Cerebellar cortex (tissue), 1 donor: ENCODE measurements around the gene JPT2.
A peak's percentile ranks its signal among the peaks of the same experiment; 100 is the strongest.
"Not testable (repeated sequence)": the region's sequence is repeated elsewhere in the genome, so short reads cannot be mapped to it uniquely, and the experiment has no call there.

ENCODE experiments used
- DNase-seq: peaks from one replicate; pipeline ENCODE4 v3.0.0-alpha.2; 2015; ENCODE audit warnings: low spot score

The JPT2 gene

DNA sequence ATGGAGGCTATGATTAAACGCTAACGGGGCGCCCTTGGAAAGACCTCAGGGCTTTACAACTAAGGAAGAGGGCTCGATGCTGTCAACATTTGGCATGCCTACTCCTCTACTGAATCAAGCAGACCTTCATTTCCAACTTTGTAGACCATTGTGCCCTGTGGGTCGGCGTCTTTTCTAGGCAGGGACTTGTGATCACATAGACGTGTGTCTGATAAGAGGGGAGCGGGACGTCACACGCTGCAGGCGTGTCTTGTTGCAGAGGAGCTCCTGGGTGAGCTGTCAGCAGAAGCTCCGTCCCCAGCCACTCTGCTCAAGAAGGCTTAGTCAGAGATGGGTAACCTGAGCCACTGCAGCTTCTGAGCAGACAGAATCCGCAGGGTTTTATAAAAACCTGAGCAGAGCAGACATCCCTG is 30.7 kb downstream of the JPT2 start:
- DNase-seq, result peak; percentile 73

DNA sequence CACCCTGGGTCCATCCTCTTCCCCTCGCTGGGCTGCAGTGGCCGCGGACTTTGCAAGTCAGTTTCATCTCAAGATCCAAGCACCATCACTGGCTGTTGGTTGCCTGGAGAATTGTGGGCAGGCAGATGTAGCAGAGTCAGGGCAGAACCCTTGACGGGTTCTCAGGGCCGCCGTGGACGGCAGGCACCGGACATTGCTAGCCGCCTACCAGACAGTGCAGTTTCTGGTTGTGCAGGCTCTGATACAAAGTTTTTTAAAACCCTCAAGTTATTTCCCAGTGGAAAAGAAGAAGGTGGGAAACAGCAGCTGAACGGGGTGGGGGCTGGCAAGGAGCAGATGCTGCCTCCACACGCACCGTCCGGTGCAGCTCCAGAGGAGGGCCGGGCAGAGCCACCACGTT is 31.3 kb downstream of the JPT2 start:
- DNase-seq, result no peak

DNA sequence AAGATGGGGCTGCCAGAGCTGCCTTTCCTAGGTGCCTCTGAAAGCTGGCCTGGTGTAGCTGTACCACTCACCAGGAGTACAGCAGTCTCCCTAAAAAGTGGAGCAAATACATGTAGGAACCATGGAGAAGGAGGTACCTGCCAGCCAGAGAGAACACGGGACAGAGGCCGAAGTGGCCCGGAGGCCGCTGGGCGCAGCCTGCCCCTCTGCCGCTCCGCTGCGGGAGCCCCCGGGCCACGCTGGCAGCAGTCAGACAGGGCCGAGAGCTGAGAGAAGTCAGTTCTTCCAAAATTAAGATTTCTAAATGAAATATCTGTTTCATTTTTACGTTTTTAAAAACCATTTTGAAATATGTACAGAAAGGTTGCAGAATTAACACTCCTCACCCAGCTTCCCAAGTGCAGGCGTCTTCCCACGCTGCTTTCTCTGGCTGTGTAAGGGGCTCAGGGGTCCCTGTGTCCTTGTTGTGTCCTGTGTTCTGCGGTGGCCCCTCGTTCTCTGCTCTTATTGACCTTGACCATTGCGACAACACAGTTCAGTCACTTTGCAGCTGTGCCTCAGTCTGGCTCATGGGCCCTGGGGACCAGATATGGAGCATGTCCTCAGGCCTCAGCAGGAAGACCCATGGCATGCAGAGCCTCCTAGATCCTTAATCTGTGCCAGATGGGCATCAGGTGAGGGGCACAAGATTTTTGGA is 32.9 kb downstream of the JPT2 start:
- no peak for DNase-seq

DNA sequence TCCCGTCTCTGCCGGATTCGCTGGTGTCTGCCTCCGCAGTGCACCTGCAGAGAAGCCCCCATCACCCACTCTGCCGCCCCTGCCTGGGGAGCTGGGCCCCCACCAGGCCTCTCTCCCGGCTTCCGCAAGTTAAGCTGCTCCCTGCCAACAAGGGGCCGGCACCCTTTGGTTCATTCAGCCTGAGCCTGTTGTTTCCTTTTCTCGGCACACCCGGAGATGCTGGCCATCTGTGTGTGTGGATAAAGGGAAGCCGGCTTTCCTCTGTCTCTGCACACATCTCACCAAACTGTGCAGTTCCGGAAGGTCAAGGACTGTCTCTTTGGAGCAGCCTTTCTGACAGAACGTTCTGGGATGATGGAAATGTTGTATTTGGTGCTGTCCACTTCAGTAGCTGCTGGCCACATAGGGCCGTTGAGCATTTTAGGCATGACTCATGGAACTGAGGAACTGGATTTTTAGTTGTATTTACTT is 34.7 kb downstream of the JPT2 start:
- peak; percentile 73 for DNase-seq

DNA sequence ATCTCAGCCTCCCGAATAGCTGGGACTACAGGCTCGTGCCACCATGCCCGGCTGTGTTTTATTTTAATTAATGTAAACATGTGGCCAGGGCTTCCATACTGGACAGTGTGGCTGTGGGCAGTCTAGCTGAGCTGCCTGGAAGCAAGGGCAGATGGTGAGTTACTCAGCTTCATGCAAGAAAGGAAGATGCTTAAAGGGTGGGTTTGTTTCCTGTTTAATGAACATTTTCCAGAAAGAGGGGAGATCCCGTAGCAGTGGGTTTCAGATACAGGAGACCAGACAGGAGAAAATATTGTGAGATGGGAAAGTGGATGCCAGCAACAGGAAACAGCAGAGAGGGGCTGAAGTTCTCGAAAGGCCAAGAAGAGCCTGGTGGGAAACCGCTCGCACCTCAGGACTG is 35.3 kb downstream of the JPT2 start:
- peak; percentile 51 for DNase-seq

DNA sequence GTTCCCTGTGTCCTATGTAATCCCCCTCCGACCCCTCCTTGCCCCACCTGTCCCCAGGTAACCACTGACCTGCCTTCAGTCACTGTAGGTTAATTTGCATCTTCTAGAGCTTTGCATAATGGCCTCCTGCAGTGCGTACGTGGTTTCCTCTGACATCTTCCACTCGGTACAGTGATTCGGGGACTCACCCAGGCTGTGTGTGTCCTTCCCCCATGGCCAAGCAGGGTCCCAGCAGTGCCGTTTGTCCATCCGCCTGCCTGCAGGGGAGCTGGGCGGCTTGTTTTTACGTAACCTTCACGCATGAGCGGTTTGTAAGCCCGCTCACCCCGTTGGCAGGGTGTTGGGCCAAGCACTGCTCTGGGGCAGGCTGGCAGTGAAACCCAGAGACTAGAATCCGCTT is 35.9 kb downstream of the JPT2 start:
- peak; percentile 71 for DNase-seq

DNA sequence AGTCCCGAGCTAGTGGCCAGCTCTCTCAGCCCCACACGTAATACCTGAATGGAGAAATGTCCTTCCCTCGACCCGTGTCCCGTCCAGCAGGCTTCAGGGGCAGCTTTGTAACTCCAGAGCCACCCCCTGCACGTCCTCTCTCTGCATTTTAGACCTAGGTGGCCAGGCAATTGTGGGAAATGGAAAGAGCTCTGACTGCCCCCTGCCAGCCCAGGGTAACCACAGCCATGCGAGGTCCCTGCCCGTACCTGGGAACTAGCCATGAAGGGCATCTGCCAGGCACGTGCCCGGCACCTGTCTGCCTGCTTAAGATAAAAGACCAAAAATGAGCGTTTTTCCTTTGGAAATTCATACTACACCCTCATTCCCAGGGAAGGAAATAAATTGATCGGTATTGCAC is 37.1 kb downstream of the JPT2 start:
- no peak for DNase-seq

DNA sequence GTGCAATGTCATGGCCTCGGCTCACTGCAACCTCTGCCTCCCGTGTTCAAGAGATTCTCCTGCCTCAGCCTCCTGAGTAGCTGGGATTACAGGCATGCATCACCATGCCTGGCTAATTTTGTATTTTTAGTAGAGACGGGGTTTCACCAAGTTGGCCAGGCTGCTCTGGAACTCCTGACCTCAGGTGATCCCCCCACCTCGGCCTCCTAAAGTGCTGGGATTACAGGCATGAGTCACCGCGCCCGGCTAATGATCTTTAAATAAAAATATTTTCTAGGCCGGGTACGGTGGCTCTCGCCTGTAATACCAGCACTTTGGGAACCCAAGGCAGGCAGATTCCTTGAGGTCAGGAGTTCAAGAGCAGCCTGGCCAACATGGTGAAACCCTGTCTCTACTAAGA is 40.2 kb downstream of the JPT2 start:
- DNase-seq, result not testable (repeated sequence)

DNA sequence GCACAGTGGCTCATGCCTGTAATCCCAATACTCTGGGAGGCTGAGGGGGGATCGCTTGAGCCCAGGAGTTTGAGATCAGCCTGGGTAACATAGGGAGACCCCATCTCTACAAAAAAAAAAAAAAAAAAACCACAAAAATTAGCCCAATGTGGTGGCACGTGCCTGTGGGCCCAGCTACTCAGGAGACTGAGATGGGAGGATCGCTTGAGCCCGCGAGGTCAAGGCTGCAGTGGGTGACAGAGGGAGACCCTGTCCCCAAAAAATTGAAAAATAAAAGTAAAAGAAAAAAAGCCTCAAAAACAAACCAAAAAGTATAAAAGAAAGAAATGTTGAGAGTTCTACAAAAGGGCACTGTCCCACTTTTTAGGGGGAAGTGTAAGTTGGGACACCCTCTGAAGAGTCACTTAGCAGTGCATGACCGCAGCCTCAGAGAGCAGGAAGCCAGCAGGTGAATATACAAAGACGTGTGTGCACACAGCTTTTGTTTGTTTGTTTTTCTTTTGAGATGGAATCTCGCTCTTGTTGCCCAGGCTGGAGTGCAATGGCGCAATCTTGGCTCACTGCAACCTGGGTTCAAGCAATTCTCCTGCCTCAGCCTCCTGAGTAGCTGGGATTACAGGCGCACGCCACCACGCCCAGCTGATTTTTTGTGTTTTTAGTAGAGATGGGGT is 41.6 kb downstream of the JPT2 start:
- not testable (repeated sequence) for DNase-seq

DNA sequence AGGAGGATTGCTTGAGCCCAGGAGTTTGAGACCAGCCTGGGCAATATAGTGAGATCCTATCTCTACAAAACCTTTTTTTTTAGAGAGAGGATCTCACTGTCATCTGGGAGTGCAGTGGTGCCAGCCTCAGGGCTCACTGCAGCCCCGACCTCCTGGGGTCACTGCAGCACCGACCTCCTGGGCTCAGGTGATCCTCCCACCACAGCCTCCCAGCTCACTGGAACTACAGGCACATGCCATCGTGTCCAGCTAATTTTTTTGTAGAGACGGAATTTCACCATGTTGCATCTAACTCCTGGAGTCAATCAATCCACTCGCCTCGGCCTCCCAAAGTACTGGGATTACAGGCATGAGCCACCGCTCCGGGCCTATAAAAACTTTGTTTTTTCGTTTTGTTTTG is 43.3 kb downstream of the JPT2 start:
- DNase-seq, result no peak

DNA sequence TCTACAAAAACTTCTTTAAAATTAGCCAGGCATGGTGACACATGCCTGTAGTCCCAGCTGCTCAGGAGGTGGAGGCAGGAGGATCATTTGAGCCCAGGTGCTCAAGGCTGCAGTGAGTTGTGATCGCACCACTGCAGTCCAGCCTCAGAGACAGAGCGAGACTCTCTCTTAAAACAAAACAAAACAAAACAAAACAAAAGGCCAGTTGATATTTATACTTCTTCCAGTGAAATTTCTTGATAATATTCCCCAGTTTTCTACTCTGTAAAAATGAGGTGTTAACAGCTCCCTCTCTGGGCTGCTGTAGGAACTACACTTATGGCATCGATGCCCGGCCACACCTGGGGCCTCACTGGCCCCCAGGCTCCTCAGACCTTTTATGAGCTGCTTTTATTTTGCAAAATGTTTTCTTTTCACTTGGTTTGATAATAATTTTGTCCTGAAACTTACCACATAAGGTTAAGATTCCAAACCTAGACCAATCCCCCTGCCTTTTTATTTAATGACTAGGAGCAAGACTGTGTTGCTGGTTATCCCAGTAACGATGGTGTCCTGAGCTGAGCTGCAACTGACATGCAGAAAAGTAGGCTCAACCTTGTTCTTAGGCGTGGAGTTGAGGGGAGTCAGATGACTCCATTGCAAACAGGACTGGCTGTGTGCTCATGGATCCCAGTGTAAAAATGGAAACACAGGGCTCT is 45.5 kb downstream of the JPT2 start:
- DNase-seq, result peak; percentile 64

DNA sequence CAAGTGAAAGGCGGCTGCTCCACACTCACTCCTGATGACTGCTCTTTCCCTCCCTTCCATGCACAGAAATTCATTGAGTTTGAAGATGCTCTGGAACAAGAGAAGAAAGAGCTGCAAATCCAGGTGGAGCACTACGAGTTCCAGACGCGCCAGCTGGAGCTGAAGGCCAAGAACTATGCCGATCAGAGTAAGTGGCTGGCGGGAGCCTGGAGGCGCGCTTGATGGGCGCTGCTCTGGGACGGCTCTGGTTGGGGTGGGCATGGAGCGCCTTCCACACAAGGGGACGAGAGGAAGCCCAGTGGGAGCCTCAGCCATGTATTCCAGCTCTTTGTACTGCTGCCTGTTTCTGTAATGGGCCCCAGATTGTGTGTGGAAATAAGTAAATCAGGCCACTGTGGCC is 46.4 kb downstream of the JPT2 start:
- no peak for DNase-seq

DNA sequence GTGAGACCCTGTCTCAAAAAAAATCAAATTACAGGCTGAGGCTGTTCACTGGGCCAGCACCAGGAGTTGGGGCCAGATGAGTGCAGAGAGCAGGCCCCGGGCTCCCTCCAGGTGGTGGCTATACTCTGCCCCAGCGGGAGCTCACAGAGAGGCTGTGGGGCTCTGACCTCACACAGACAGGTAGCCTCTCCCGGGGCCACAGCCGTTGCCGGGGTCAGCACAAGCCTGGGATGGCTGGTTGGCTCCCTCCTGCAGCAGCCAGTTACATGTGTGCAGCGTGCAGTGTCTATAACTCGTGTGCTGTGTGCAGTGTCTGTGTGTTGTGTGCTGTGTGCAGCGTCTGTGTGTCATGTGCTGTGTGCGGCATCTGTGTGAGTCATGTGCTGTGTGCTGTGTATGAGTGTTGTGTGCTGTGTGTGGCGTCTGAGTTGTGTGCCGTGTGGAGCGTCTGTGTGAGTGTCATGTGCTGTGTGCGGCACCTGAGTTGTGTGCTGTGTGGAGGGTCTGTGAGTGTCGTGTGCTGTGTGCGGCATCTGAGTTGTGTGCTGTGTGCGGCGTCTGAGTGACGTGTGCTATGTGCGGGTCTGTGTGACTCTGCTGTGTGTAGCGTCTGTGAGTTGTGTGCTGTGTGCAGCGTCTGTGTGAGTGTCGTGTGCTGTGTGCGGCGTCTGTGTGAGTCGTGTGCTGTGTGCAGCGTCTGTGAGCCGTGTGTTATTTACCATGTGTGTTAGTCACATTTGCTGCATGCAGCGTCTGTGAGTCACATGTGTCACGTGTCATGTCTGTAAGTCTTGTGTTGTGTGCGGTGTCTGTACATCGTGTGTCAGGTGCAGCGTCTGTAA is 48.8 kb downstream of the JPT2 start:
- DNase-seq, result no peak

DNA sequence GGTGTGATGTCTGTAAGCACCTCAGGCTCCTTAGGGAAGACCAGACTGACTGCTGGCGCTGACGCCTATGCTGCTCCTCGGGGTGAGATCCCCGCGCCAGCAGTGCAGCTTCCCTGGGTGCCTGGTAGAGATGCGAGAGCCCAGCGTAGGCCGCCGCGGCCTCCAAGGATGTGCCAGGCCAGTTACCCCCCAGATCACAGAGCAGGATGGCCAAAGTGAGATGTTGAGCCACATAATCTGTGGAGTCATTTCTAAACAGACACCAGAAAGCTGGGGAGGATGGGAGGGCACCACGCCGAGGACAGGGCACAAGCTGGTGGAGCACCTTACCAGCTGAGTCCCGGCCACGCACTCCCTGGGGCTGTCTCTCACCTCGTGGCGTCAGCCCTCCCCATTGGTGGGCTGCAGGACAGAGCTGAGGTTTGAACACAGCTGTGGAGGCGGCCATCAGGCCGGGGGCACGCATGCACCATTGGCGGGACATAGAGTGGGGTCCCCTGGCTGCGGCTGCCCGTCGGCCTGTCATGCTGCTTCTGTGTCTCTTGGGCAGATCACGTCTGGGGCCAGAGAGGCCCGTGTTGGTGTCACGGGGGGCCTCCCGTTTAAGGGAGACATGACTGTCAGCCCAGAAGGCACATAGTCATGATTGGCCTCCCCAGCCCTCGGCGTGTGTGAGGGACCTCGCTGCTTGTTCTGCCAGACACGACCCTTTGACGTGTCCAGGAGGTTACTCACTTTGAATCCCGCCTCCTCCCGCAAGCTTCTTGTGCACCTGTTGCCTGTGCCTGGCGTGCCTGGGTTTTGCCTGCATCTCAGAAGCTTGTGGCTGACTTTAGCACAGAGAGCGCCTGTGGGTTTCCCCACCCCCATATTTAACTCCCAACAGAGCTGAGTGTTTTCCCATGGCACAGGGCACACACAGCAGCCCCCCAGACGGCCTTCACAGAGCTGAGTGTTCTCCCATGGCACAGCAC is 49.9 kb downstream of the JPT2 start:
- no peak for DNase-seq

DNA sequence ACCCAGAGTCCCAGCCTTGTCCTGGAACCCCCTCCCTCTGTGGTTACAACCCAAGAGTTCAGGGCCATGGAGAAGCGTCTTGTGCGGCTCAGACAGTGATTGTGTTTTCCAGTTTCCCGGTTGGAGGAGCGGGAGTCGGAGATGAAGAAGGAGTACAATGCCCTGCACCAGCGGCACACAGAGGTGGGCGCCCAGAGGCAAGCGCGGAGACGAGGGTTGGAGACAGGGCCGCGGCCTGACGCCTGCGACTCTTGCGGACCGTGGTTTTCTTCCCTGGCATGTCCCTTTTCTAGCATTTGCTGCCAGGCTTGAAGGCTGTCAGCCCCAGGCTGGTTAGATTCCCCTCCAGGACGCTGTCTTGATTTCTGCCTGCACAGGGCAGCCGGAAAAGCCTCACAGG is 50.9 kb downstream of the JPT2 start:
- DNase-seq, result no peak

DNA sequence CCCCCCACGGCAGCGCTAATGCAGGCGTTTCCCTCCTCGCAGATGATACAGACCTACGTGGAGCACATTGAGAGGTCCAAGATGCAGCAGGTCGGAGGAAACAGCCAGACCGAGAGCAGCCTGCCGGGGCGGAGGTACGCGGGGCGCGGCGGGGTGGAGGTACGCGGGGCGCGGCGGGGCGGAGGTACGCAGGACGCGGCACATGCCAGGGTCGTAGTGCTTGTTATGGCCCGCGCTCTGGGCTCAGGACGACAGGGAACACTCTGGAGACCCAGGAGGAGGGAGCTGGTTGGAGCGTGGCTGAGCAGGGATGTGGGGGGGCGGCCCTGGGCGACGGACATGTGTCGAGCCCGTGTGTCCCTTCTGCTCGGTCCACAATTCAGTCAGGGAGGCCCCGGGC is 51.4 kb downstream of the JPT2 start:
- no peak for DNase-seq

DNA sequence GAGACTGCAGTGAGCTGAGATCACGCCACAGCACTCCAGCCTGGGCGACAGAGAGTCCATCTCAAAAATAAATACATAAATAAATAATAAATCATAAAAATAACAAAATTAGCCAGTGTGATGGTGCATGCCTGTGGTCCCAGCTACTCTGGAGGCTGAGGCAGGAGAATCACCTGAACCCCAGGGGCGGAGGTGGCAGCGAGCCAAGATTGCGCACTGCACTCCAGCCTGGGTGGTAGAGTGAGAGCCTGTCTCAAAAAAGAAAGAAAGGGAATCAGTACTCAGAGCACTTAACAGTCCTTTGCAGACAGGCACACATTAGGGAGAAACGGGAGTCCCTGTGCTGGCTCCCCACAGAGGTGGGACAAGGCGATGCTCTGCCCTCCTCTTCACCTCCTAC is 53.0 kb downstream of the JPT2 start:
- no peak for DNase-seq

DNA sequence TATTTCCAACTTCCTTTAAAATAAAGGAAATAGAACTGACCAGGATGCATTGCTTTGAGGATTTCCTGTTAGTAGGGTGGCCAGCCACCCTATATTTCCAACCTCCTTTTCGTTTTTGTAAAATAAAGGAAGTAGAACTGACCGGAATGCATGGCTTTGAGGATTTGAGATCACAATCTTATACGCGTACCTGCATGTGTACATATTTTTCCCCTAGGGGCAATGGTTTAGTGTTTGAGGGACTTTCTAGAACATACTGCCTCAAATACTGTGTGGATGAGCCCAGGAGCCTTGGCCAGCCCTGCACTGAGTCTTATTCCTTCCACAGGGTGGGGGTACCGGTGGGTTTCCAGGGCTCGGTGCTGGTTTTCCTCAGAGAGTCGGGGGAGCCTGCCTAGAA is 53.5 kb downstream of the JPT2 start:
- DNase-seq, result no peak

DNA sequence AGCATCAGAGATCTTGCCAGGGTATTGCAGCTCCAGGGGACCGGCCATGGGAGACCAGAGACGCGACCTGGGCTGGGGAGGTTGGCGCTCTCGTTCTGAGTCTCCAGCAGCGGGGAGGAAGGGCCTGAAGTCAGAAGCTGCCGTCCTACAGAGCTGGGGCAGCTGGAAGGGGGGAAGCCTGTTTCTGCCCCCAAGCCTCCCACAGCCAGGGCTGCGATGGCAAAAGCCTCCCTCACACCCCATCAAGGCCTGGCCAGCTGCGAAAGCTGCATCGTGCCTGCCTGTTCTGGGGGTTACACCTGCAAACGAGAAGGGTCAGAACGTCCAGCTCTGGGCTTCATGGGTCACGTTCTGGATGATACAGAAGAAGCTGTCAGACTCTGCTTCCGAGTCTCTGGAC is 54.0 kb downstream of the JPT2 start:
- no peak for DNase-seq

DNA sequence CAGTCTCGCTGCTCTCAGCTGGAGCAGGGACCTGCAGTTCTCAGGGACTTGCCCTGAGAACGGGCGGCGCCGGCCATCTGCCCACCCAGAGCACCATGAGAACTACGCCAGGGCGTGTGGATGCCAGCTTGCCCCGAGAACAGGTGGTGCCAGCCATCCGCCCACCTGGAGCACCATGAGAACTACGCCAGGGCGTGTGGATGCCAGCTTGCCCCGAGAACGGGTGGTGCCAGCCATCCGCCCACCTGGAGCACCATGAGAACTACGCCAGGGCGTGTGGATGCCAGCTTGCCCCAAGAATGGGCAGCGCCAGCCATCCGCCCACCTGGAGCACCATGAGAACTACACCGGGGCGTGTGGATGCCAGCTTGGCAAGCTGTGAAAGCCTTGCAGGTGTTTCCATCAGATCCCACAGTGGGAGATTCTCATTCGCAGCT is 54.5 kb downstream of the JPT2 start:
- peak; percentile 87 for DNase-seq

DNA sequence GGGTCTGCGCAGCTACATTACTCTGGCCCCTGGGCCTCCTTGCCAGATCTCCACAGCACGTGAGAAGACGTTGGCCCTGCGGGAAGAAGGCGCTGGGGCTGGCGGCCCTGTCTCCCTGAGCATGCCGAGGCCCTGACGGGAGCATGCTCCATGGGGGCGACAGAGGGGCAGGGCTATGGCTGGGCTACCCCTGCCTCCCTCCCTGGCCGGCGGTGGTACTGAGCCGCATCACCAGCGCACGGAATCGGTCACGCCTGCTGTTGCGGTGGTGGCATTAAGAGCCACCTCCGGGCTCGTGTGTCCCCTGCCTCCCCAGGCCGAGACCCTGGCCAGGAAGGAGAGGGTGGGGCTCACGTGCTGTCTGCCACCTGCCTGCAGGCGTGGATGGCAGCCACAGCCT is 56.0 kb downstream of the JPT2 start:
- DNase-seq, result no peak
